ENCODE measurements around the gene NDUFAF3. TPM values are rescaled to one million over a fixed set of nuclear protein-coding genes. Genes with fewer than 3 reads are reported as not detected.

Gene NDUFAF3
- total RNA-seq, 1 experiment from 2014 or later, result 133 TPM

DNA sequence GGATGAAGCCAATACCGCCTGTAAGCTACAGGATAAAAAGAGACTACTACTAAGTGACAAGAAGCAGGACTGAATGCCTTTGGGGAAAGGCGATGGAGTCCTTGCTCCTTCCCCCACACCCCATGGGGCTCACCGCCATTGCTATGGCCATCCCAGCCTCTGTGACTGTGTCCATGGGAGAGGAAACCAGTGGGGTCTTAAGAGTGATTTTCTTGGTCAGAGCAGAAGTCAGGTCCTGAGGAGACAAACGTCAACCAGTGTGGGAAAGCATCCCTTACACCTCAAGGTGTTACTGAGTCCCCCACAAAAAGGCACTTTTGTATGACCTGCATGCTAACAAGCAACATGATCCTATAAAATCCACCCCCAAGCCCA is 6.4 kb downstream of the NDUFAF3 start:
- DNase-seq, result no peak
- H3K36me3 Mint-ChIP-seq (ENCODE audit: insufficient read depth, unreplicated experiment), result peaks cover 78% of the 10 kb centered on the region
- H3K4me3 Mint-ChIP-seq (ENCODE audit: low read depth, unreplicated experiment), result peak overlapping the region; percentile 99
- no TSS peak for BruUV-seq (replicated peaks)
- H3K27ac Mint-ChIP-seq (ENCODE audit: unreplicated experiment), result peak overlapping the region; percentile 99
- no peaks in the 10 kb centered on the region for H3K27me3 Mint-ChIP-seq (ENCODE audit: unreplicated experiment)
- peaks cover 28% of the 10 kb centered on the region for H3K4me1 Mint-ChIP-seq (ENCODE audit: low read depth, unreplicated experiment)
- intact Hi-C loops (cut with micrococcal nuclease; ENCODE audit: unreplicated experiment), result no loop called here
- CTCF ChIA-PET, result interaction anchor here (0.7 kb wide), 1 partner anchor 536 kb away, joined by 3 read pairs; no protein-coding TSS in a partner anchor
- TF ChIP-seq CTCF (IDR thresholded peaks at IDR 0.05; ENCODE audit: unreplicated experiment), result no peak
- no peaks in the 10 kb centered on the region for H3K9me3 Mint-ChIP-seq (ENCODE audit: low read depth, unreplicated experiment)

GRCh38 chr3:49028673-49029562 is 7.0 kb downstream of the NDUFAF3 start, which contains the start of gene IMPDH2:
IMPDH2 (minus strand) TSS chr3:49029398; CDS start chr3:49029350, 48 bp downstream.
- Mint-ChIP-seq H3K9me3 (ENCODE audit: low read depth, unreplicated experiment) (no peaks in the 10 kb centered on the region), H3K4me3 (ENCODE audit: low read depth, unreplicated experiment) (peak within 1 kb of the TSS; percentile 99), H3K4me1 (ENCODE audit: low read depth, unreplicated experiment) (peaks cover 28% of the 10 kb centered on the region), H3K27me3 (ENCODE audit: unreplicated experiment) (no peaks in the 10 kb centered on the region), H3K36me3 (ENCODE audit: insufficient read depth, unreplicated experiment) (peaks cover 71% of the 10 kb centered on the region), H3K27ac (ENCODE audit: unreplicated experiment) (peak within 1 kb of the TSS; percentile 99)
- TF ChIP-seq CTCF (IDR thresholded peaks at IDR 0.05; ENCODE audit: unreplicated experiment), result no peak
- DNase-seq, result peak; percentile 91
- intact Hi-C loops (cut with micrococcal nuclease; ENCODE audit: unreplicated experiment), result no loop called here
- TSS peak; percentile 52 for BruUV-seq (replicated peaks)
- CTCF ChIA-PET, result interaction anchor here (0.7 to 1.1 kb wide), 3 partner anchors 22 to 537 kb away, joined by 3 to 4 read pairs (median 3); partner anchors contain the start of gene WDR6

DNA sequence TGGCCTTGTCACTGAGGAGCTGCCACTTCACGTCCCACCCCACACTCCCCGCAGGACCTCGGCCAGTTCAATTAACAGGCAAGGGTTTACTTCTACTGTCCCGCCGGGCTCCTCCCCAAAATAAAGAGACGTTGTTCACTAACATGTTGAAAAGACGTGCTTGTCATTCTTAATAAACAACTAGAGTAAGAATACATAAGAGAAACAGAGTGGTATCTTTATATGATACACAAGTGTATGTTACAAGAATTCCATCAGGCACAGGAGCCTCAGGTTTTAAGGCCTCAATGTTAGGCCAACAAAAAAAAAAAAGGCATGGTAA is 7.6 kb downstream of the NDUFAF3 start:
- Mint-ChIP-seq H3K27ac (ENCODE audit: unreplicated experiment) (peak overlapping the region; percentile 99), H3K4me1 (ENCODE audit: low read depth, unreplicated experiment) (peaks cover 28% of the 10 kb centered on the region), H3K9me3 (ENCODE audit: low read depth, unreplicated experiment) (no peaks in the 10 kb centered on the region), H3K27me3 (ENCODE audit: unreplicated experiment) (no peaks in the 10 kb centered on the region), H3K4me3 (ENCODE audit: low read depth, unreplicated experiment) (peak overlapping the region; percentile 99), H3K36me3 (ENCODE audit: insufficient read depth, unreplicated experiment) (peaks cover 70% of the 10 kb centered on the region)
- intact Hi-C loops (cut with micrococcal nuclease; ENCODE audit: unreplicated experiment), result no loop called here
- no TSS peak for BruUV-seq (replicated peaks)
- TF ChIP-seq CTCF (IDR thresholded peaks at IDR 0.05; ENCODE audit: unreplicated experiment), result no peak
- CTCF ChIA-PET, result interaction anchor here (0.7 to 1.1 kb wide), 2 partner anchors 22 to 42 kb away, joined by 3 to 4 read pairs; partner anchors contain the start of gene WDR6
- no peak for DNase-seq

- intact Hi-C loops (cut with micrococcal nuclease; ENCODE audit: unreplicated experiment), result no loop called here
- no TSS peak for BruUV-seq (replicated peaks)
- no peak for TF ChIP-seq CTCF (IDR thresholded peaks at IDR 0.05; ENCODE audit: unreplicated experiment)
- no peak for DNase-seq
- Mint-ChIP-seq H3K36me3 (ENCODE audit: insufficient read depth, unreplicated experiment) (peaks cover 63% of the 10 kb centered on the region), H3K4me3 (ENCODE audit: low read depth, unreplicated experiment) (no peak overlapping the region), H3K4me1 (ENCODE audit: low read depth, unreplicated experiment) (peaks cover 28% of the 10 kb centered on the region), H3K27ac (ENCODE audit: unreplicated experiment) (no peak overlapping the region), H3K27me3 (ENCODE audit: unreplicated experiment) (no peaks in the 10 kb centered on the region), H3K9me3 (ENCODE audit: low read depth, unreplicated experiment) (no peaks in the 10 kb centered on the region)
- CTCF ChIA-PET, result interaction anchor here (1.8 kb wide), 1 partner anchor 8 kb away, joined by 4 read pairs; the partner anchor contains the start of gene NDUFAF3
Observed at GRCh38 chr3:49030321-49030720, 8.4 kb downstream of the NDUFAF3 start.
